Stimulated activated CD4-positive, alpha-beta T cell treated with anti-CD3 and anti-CD28 coated beads, Interleukin-15, amount 100 ng/mL, for 48 hours (primary cell): Measurements from ENCODE around the gene USP7.

Experiments used
- DNase-seq, 2 donors: peaks; one replicate each; pipeline ENCODE4 v3.0.0-alpha.2; 2020; ENCODE audit warnings: low read depth in 2 of 2

The USP7 gene

GRCh38 chr16:8861563-8862308, 102.0 kb downstream of the USP7 start:
- DNase-seq: no peak

- DNase-seq: no peak
Observed at GRCh38 chr16:8859913-8860881, 103.5 kb downstream of the USP7 start.

GRCh38 chr16:8858994-8859912, 104.5 kb downstream of the USP7 start:
- no peak for DNase-seq

GRCh38 chr16:8855972-8856371, 107.7 kb downstream of the USP7 start:
- no peak for DNase-seq

- DNase-seq: no peak
Observed at GRCh38 chr16:8855051-8855786, 108.5 kb downstream of the USP7 start.

- no peak for DNase-seq
Observed at GRCh38 chr16:8854298-8854948, 109.3 kb downstream of the USP7 start.

- no peak for DNase-seq
Observed at GRCh38 chr16:8853611-8854010, 110.1 kb downstream of the USP7 start.

- DNase-seq: no peak
Observed at GRCh38 chr16:8853150-8853549, 110.6 kb downstream of the USP7 start.

- no peak for DNase-seq
Observed at GRCh38 chr16:8852534-8852933, 111.2 kb downstream of the USP7 start.

GRCh38 chr16:8851761-8852403, 111.8 kb downstream of the USP7 start:
- no peak for DNase-seq

GRCh38 chr16:8850279-8850885, 113.3 kb downstream of the USP7 start:
- no peak for DNase-seq

- no peak for DNase-seq
Observed at GRCh38 chr16:8849411-8850011, 114.2 kb downstream of the USP7 start.

- no peak for DNase-seq
Observed at GRCh38 chr16:8848939-8849391, 114.7 kb downstream of the USP7 start.

GRCh38 chr16:8848231-8848938, 115.3 kb downstream of the USP7 start:
- DNase-seq: no peak

GRCh38 chr16:8847623-8848022, 116.1 kb downstream of the USP7 start:
- DNase-seq: no peak

GRCh38 chr16:8847145-8847544, 116.6 kb downstream of the USP7 start:
- no peak for DNase-seq

GRCh38 chr16:8846401-8846932, 117.2 kb downstream of the USP7 start:
- DNase-seq: no peak

GRCh38 chr16:8845699-8846298, 117.9 kb downstream of the USP7 start:
- no peak for DNase-seq
